IMR-90 (cell line): ENCODE measurements around the gene ERMN. TPM values are rescaled to one million over a fixed set of nuclear protein-coding genes. Genes with fewer than 3 reads are reported as not detected.

Experiments used
- ATAC-seq: fragments of 200-7000 bp; cut with Tn5 transposase; 2 replicates; pipeline ENCODE4 v1.9.1; 2020; ENCODE audit warnings: low read depth, mild to moderate bottlenecking, moderate library complexity
- BruUV-seq: library from RNA; stranded (reverse); fragments of 400-500 nt; replicated peaks from 2 replicates; lab custom pipeline; 2021; lab: Mats Ljungman, UMichigan
- CTCF ChIA-PET: fragments of 300-600 bp; formaldehyde crosslinking; extraction: SDS; loops from one replicate; lab custom pipeline; 2021; ENCODE audit warnings: antibody characterized with exemption; lab: Yijun Ruan, JAX
- POLR2A ChIA-PET: fragments of 300-600 bp; sonication (Branson Sonifier 250); formaldehyde crosslinking; loops from one replicate; lab custom pipeline; 2022; ENCODE audit warnings: antibody characterized with exemption; ENCODE audit not compliant: unreplicated experiment; lab: Charles Lee
- DNase-seq: peaks from one replicate; pipeline ENCODE4 v3.0.0; 2013
- H2AFZ ChIP-seq: replicated peaks from 2 replicates; pipeline ENCODE3; 2013; ENCODE audit warnings: low read length, mild to moderate bottlenecking; ENCODE audit not compliant: poor library complexity
- H2AK5ac ChIP-seq: 2 replicates; pipeline ENCODE4 v1.6.1; 2013; ENCODE audit warnings: low read depth, low read length, inconsistent platforms
- H2AK9ac ChIP-seq: replicated peaks from 2 replicates; pipeline ENCODE3; 2013; ENCODE audit warnings: mild to moderate bottlenecking, low read depth, low read length, moderate library complexity; ENCODE audit not compliant: poor library complexity
- H2BK120ac ChIP-seq: 2 replicates; pipeline ENCODE4 v1.6.1; 2013; ENCODE audit warnings: low read depth, low read length, inconsistent platforms
- H2BK15ac ChIP-seq: 3 replicates; pipeline ENCODE4 v1.6.1; 2013; ENCODE audit warnings: low read depth, low read length, inconsistent platforms
- H2BK20ac ChIP-seq: 2 replicates; pipeline ENCODE4 v1.6.1; 2013; ENCODE audit warnings: low read depth, mild to moderate bottlenecking, inconsistent platforms, low read length, moderate library complexity
- H2BK5ac ChIP-seq: 2 replicates; pipeline ENCODE4 v1.6.1; 2013; ENCODE audit warnings: mild to moderate bottlenecking, low read depth, low read length, inconsistent platforms; ENCODE audit not compliant: poor library complexity, severe bottlenecking
- H3K14ac ChIP-seq: replicated peaks from 2 replicates; pipeline ENCODE4 v1.6.1; 2013; ENCODE audit warnings: low read depth, low read length, inconsistent platforms
- H3K18ac ChIP-seq: 2 replicates; pipeline ENCODE4 v1.6.1; 2013; ENCODE audit warnings: low read depth, low read length, control low read depth
- H3K23ac ChIP-seq: 2 replicates; pipeline ENCODE4 v1.6.1; 2013; ENCODE audit warnings: low read depth, low read length, inconsistent platforms
- H3K27ac ChIP-seq: 2 replicates; pipeline ENCODE4 v1.5.1; 2013; ENCODE audit warnings: mild to moderate bottlenecking, control low read depth, low read length; ENCODE audit not compliant: insufficient read depth
- H3K27me3 ChIP-seq: 2 replicates; pipeline ENCODE4 v1.6.1; 2013; ENCODE audit warnings: low read length; ENCODE audit not compliant: control insufficient read depth, insufficient read depth
- H3K36me3 ChIP-seq: 2 replicates; pipeline ENCODE4 v1.6.1; 2013; ENCODE audit warnings: low read length, mixed read lengths; ENCODE audit not compliant: control insufficient read depth, insufficient read depth
- H3K4ac ChIP-seq: 2 replicates; pipeline ENCODE4 v1.6.1; 2013; ENCODE audit warnings: low read depth, low read length, inconsistent platforms
- H3K4me1 ChIP-seq: 2 replicates; pipeline ENCODE4 v1.6.1; 2013; ENCODE audit warnings: low read length, mixed read lengths; ENCODE audit not compliant: control insufficient read depth, insufficient read depth
- H3K4me2 ChIP-seq: 2 replicates; pipeline ENCODE4 v1.6.1; 2013; ENCODE audit warnings: low read depth, mild to moderate bottlenecking, control low read depth, low read length, moderate library complexity
- H3K4me3 ChIP-seq: 2 replicates; pipeline ENCODE4 v1.5.1; 2013; ENCODE audit warnings: low read depth, mild to moderate bottlenecking, control low read depth, low read length, moderate library complexity; ENCODE audit not compliant: insufficient read depth
- H3K56ac ChIP-seq: 2 replicates; pipeline ENCODE4 v1.6.1; 2013; ENCODE audit warnings: low read length, inconsistent platforms; ENCODE audit not compliant: insufficient read depth; ENCODE audit errors: extremely low read depth
- H3K79me1 ChIP-seq, 2 experiments: 2 replicates each; pipeline ENCODE4 v1.6.1; 2013; ENCODE audit warnings: low read length in 2 of 2, inconsistent platforms in 1 of 2, low read depth in 1 of 2
- H3K9ac ChIP-seq: 2 replicates; pipeline ENCODE4 v1.6.1; 2013; ENCODE audit warnings: low read depth, low read length, control low read depth
- H3K9me1 ChIP-seq: 2 replicates; pipeline ENCODE4 v1.6.1; 2013; ENCODE audit warnings: low read length, inconsistent platforms; ENCODE audit not compliant: insufficient read depth
- H3K9me3 ChIP-seq: 2 replicates; pipeline ENCODE4 v1.6.1; 2013; ENCODE audit warnings: low read length; ENCODE audit not compliant: control insufficient read depth, insufficient read depth
- H4K20me1 ChIP-seq: 2 replicates; pipeline ENCODE4 v1.6.1; 2013; ENCODE audit warnings: low read length, inconsistent platforms; ENCODE audit not compliant: insufficient read depth
- H4K5ac ChIP-seq: 2 replicates; pipeline ENCODE4 v1.6.1; 2013; ENCODE audit warnings: mild to moderate bottlenecking, low read depth, low read length, control low read depth
- H4K8ac ChIP-seq, 2 experiments: 2 replicates each; pipeline ENCODE4 v1.6.1; 2013; ENCODE audit warnings: low read depth in 2 of 2, low read length in 2 of 2, control low read depth in 1 of 2, inconsistent platforms in 1 of 2
- H4K91ac ChIP-seq: 2 replicates; pipeline ENCODE4 v1.6.1; 2013; ENCODE audit warnings: low read depth, low read length, inconsistent platforms; ENCODE audit not compliant: insufficient read depth
- FOS ChIP-seq: fragments of 150-350 bp; IDR thresholded peaks from 2 replicates; pipeline ENCODE4 v1.6.1; 2016; ENCODE audit warnings: low read depth, low read length
- MAFK ChIP-seq: IDR thresholded peaks from 2 replicates; pipeline ENCODE4 v1.6.1; 2012; ENCODE audit warnings: low read depth, low read length, improper control_type of control experiment
- WGBS, 2 experiments: methylation state at CpG; one replicate each; pipeline versions ENCODE4 v1.1.5 to v1.1.7; 2013; ENCODE audit warnings: missing lambda C conversion rate in 2 of 2; ENCODE audit not compliant: insufficient read length in 1 of 2; ENCODE audit errors: extremely low coverage in 2 of 2; 5-methylcytosine and 5-hydroxymethylcytosine counted together
- dilution Hi-C: fragments of 300-500 bp; cut with HindIII; formaldehyde crosslinking; loops from one replicate; pipeline ENCODE4 v1.14.3; 2018; ENCODE audit warnings: low sequenced_read_pairs; ENCODE audit not compliant: unreplicated experiment
- in situ Hi-C: fragments of 300-500 bp; cut with MboI; formaldehyde crosslinking; loops from 3 replicates; pipeline ENCODE4 v1.14.3; 2019; ENCODE audit warnings: low sequenced_read_pairs, inconsistent platforms, mixed read lengths
- intact Hi-C: fragments of 100-400 bp; cut with micrococcal nuclease; formaldehyde crosslinking; loops from 2 replicates; pipeline ENCODE4 v1.10.0; 2022
- polyA plus RNA-seq, 3 experiments: library from polyadenylated mRNA; depleted of rRNA; stranded (reverse); fragments of >200 nt; gene quantifications; 2 replicates each; pipeline ENCODE4 v1.2.3, GENCODE V29; 2012; ENCODE audit warnings: low replicate concordance in 1 of 3
- total RNA-seq: library from RNA; depleted of rRNA; stranded (reverse); fragments of >200 nt; gene quantifications from 2 replicates; pipeline ENCODE4 v1.2.3, GENCODE V29; 2012

Gene ERMN
- total and polyA plus RNA-seq, 2 of the 4 experiments (the other 2 are of a cell fraction): not detected

GRCh38 chr2:157304811-157305722, 20.6 kb downstream of the ERMN start:
- DNase-seq (peak; percentile 49), ATAC-seq (peak; percentile 50)
- Histone ChIP-seq H4K91ac (no peak overlapping the region), H4K5ac (no peak overlapping the region), H3K9me1 (peaks cover 3% of the 10 kb centered on the region; the same call in 1 of the 2 replicates), H2AK5ac (no peak overlapping the region; the same call in 1 of the 2 replicates), H3K4me1 (peaks cover 4% of the 10 kb centered on the region; the same call in 1 of the 2 replicates), H3K9me3 (no peaks in the 10 kb centered on the region), H2BK20ac (no peak overlapping the region), H3K27ac (no peak overlapping the region), H4K8ac (peak overlapping the region in 1 of 2 experiments; percentile 47; a peak in 1 of 4 replicates), H2AK9ac (no peak overlapping the region), H2BK15ac (no peak overlapping the region), H3K4ac (no peak overlapping the region), H3K14ac (no peak overlapping the region), H3K23ac (no peak overlapping the region), H3K18ac (no peak overlapping the region), H2BK120ac (no peak overlapping the region), H2AFZ (no peak overlapping the region), H4K20me1 (no peaks in the 10 kb centered on the region), H3K27me3 (no peaks in the 10 kb centered on the region), H2BK5ac (peak overlapping the region; percentile 2), H3K9ac (no peak overlapping the region), H3K36me3 (peaks cover 11% of the 10 kb centered on the region), H3K79me1 (no peaks in the 10 kb centered on the region), H3K56ac (no peak overlapping the region), H3K4me2 (no peak overlapping the region; the same call in 1 of the 2 replicates), H3K4me3 (no peak overlapping the region)
- in situ Hi-C loops: no loop called here
- BruUV-seq: no TSS peak
- TF ChIP-seq MAFK: no peak
- TF ChIP-seq FOS: no peak
- WGBS, 2 experiments: no CpG with 5 or more reads among the region's 3 CpGs
- dilution Hi-C loops: no loop called here
- ChIA-PET POLR2A (no interaction called here), CTCF (interaction anchor here (0.9 to 1.5 kb wide), 4 partner anchors 14 to 706 kb away, joined by 3 to 6 read pairs (median 3); no protein-coding TSS in a partner anchor)
- intact Hi-C loops: no loop called here
